ENCODE results near the gene HSD17B4. TPM values are rescaled to one million over a fixed set of nuclear protein-coding genes. Genes with fewer than 3 reads are reported as not detected.

HSD17B4 gene
- total and polyA plus RNA-seq, 2 donors (not counting 1 experiment from before 2014, with no cell fraction given) = 187 to 340 TPM

- Histone ChIP-seq H2AFZ (ENCODE audit: low read length) (no peak overlapping the region), H3K4me1 (ENCODE audit: control insufficient read depth, extremely low read depth, insufficient read depth, low read length) (no peaks in the 10 kb centered on the region), H3K9me3 (ENCODE audit: control insufficient read depth, insufficient read depth, low read depth, low read length) (no peaks in the 10 kb centered on the region), H4K20me1 (ENCODE audit: control insufficient read depth, extremely low read depth, insufficient read depth, low read length) (no peaks in the 10 kb centered on the region), H3K9ac (ENCODE audit: insufficient read depth, low read length) (no peak overlapping the region), H3K36me3 (ENCODE audit: control insufficient read depth, insufficient read depth, low read length) (no peaks in the 10 kb centered on the region), H3K27me3 (ENCODE audit: control insufficient read depth, insufficient read depth, low read length) (peaks cover 6% of the 10 kb centered on the region), H3K27ac (ENCODE audit: insufficient read depth, low read length) (no peak overlapping the region), H3K4me3 (replicated peaks in 1 of 4; ENCODE audit: control extremely low read depth in 1 of 4, insufficient read depth in 1 of 4, low read depth in 3 of 4, low read length in 4 of 4) (no peak overlapping the region), H3K4me2 (ENCODE audit: extremely low read depth, insufficient read depth, low read length) (no peak overlapping the region), H3K79me2 (ENCODE audit: control insufficient read depth, insufficient read depth, low read length) (no peaks in the 10 kb centered on the region)
- DNase-seq (ENCODE audit: low read depth in 2 of 2) = no peak
- TF ChIP-seq CTCF (conservative IDR thresholded peaks at IDR 0.05 in 1 of 2, IDR thresholded peaks at IDR 0.05 in 1 of 2; ENCODE audit: low read depth in 1 of 2, low read length in 2 of 2) (no peak), EZH2 (IDR thresholded peaks at IDR 0.05; ENCODE audit: low read length, missing control alignments) (no peak)
Measured at GRCh38 chr5:119405419-119405818, 46.9 kb upstream of the HSD17B4 start.

GRCh38 chr5:119406551-119407110 is 45.7 kb upstream of the HSD17B4 start:
- H3K4me3 ChIP-seq (replicated peaks in 1 of 4; ENCODE audit: control extremely low read depth in 1 of 4, insufficient read depth in 1 of 4, low read depth in 3 of 4, low read length in 4 of 4) = no peak overlapping the region
- no peak overlapping the region for H2AFZ ChIP-seq (ENCODE audit: low read length)
- no peak overlapping the region for H3K4me2 ChIP-seq (ENCODE audit: extremely low read depth, insufficient read depth, low read length)
- H3K9ac ChIP-seq (ENCODE audit: insufficient read depth, low read length) = no peak overlapping the region
- TF ChIP-seq CTCF (conservative IDR thresholded peaks at IDR 0.05 in 1 of 2, IDR thresholded peaks at IDR 0.05 in 1 of 2; ENCODE audit: low read depth in 1 of 2, low read length in 2 of 2) (no peak), EZH2 (IDR thresholded peaks at IDR 0.05; ENCODE audit: low read length, missing control alignments) (no peak)
- no peaks in the 10 kb centered on the region for H3K79me2 ChIP-seq (ENCODE audit: control insufficient read depth, insufficient read depth, low read length)
- peaks cover 6% of the 10 kb centered on the region for H3K27me3 ChIP-seq (ENCODE audit: control insufficient read depth, insufficient read depth, low read length)
- H3K4me1 ChIP-seq (ENCODE audit: control insufficient read depth, extremely low read depth, insufficient read depth, low read length) = no peaks in the 10 kb centered on the region
- no peaks in the 10 kb centered on the region for H3K36me3 ChIP-seq (ENCODE audit: control insufficient read depth, insufficient read depth, low read length)
- no peaks in the 10 kb centered on the region for H4K20me1 ChIP-seq (ENCODE audit: control insufficient read depth, extremely low read depth, insufficient read depth, low read length)
- H3K9me3 ChIP-seq (ENCODE audit: control insufficient read depth, insufficient read depth, low read depth, low read length) = no peaks in the 10 kb centered on the region
- DNase-seq (ENCODE audit: low read depth in 2 of 2) = no peak
- H3K27ac ChIP-seq (ENCODE audit: insufficient read depth, low read length) = no peak overlapping the region

DNA sequence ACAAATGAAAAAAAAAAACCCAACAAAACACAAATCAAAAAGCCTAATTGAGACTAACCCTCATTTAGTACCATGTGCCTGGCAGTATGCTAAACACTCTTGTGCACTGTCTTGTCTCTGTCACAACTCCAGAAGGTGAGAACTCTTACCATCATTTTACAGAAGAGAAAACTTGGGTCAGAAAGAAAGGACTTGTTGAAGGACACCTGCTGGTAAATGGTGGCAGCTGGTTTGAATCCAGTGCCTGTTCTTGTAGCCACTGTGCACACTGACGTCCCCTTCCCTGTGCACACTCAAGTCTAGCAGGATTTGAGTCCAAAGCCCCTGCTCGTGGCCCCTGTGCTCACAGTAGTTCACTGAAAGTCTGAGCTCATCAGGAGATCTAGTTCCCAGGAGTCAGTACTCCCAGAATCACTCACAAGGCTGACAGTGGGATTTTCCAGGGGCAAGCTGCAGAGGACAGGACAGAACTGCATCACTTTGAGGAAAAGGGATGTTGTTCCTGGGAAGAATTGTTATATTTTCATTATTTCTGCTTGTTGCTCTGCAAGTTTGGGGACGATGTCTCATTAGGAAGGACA is 43.0 kb upstream of the HSD17B4 start:
- no peak for TF ChIP-seq EZH2 (IDR thresholded peaks at IDR 0.05; ENCODE audit: low read length, missing control alignments)
- TF ChIP-seq CTCF (conservative IDR thresholded peaks at IDR 0.05 in 1 of 2, IDR thresholded peaks at IDR 0.05 in 1 of 2; ENCODE audit: low read depth in 1 of 2, low read length in 2 of 2) = no peak
- Histone ChIP-seq H3K4me1 (ENCODE audit: control insufficient read depth, extremely low read depth, insufficient read depth, low read length) (no peaks in the 10 kb centered on the region), H2AFZ (ENCODE audit: low read length) (no peak overlapping the region), H3K9me3 (ENCODE audit: control insufficient read depth, insufficient read depth, low read depth, low read length) (no peaks in the 10 kb centered on the region), H4K20me1 (ENCODE audit: control insufficient read depth, extremely low read depth, insufficient read depth, low read length) (no peaks in the 10 kb centered on the region), H3K27ac (ENCODE audit: insufficient read depth, low read length) (no peak overlapping the region), H3K79me2 (ENCODE audit: control insufficient read depth, insufficient read depth, low read length) (no peaks in the 10 kb centered on the region), H3K36me3 (ENCODE audit: control insufficient read depth, insufficient read depth, low read length) (no peaks in the 10 kb centered on the region), H3K4me3 (replicated peaks in 1 of 4; ENCODE audit: control extremely low read depth in 1 of 4, insufficient read depth in 1 of 4, low read depth in 3 of 4, low read length in 4 of 4) (no peak overlapping the region), H3K27me3 (ENCODE audit: control insufficient read depth, insufficient read depth, low read length) (peaks cover 6% of the 10 kb centered on the region), H3K9ac (ENCODE audit: insufficient read depth, low read length) (no peak overlapping the region), H3K4me2 (ENCODE audit: extremely low read depth, insufficient read depth, low read length) (no peak overlapping the region)
- DNase-seq (ENCODE audit: low read depth in 2 of 2) = no peak

Measured in fibroblast of lung (primary cell).